ENCODE data around the gene COL4A4.

COL4A4 gene

GRCh38 chr2:227160164-227160563 is 3.8 kb downstream of the COL4A4 start:
- DNase-seq = no peak

- no peak for DNase-seq
Observed at GRCh38 chr2:227154986-227155774, 8.8 kb downstream of the COL4A4 start.

GRCh38 chr2:227153758-227154486 is 10.1 kb downstream of the COL4A4 start:
- DNase-seq = no peak

- DNase-seq = no peak
Observed at GRCh38 chr2:227153307-227153706, 10.7 kb downstream of the COL4A4 start.

GRCh38 chr2:227152093-227152766 is 11.8 kb downstream of the COL4A4 start:
- DNase-seq = no peak

- DNase-seq = no peak
Observed at GRCh38 chr2:227150222-227150936, 13.6 kb downstream of the COL4A4 start.

- DNase-seq = no peak
Observed at GRCh38 chr2:227148106-227148505, 15.9 kb downstream of the COL4A4 start.

GRCh38 chr2:227147023-227147422 is 17.0 kb downstream of the COL4A4 start:
- DNase-seq = no peak

- DNase-seq = no peak
Observed at GRCh38 chr2:227146456-227146855, 17.5 kb downstream of the COL4A4 start.

GRCh38 chr2:227143895-227144294 is 20.1 kb downstream of the COL4A4 start:
- DNase-seq = no peak

- DNase-seq = no peak
Observed at GRCh38 chr2:227141301-227141700, 22.7 kb downstream of the COL4A4 start.

GRCh38 chr2:227134591-227134990 is 29.4 kb downstream of the COL4A4 start:
- DNase-seq = no peak

- DNase-seq = no peak
Observed at GRCh38 chr2:227132986-227133385, 31.0 kb downstream of the COL4A4 start.

- no peak for DNase-seq
Observed at GRCh38 chr2:227130636-227131035, 33.4 kb downstream of the COL4A4 start.

- no peak for DNase-seq
Observed at GRCh38 chr2:227127201-227127600, 36.8 kb downstream of the COL4A4 start.

- DNase-seq = no peak
Observed at GRCh38 chr2:227125506-227125905, 38.5 kb downstream of the COL4A4 start.

GRCh38 chr2:227124811-227125210 is 39.2 kb downstream of the COL4A4 start:
- DNase-seq = no peak

GRCh38 chr2:227123697-227124096 is 40.3 kb downstream of the COL4A4 start:
- no peak for DNase-seq

GRCh38 chr2:227118353-227118752 is 45.7 kb downstream of the COL4A4 start:
- DNase-seq = no peak

GRCh38 chr2:227117852-227118251 is 46.2 kb downstream of the COL4A4 start:
- no peak for DNase-seq

GRCh38 chr2:227117027-227117426 is 47.0 kb downstream of the COL4A4 start:
- DNase-seq = peak; percentile 41

- DNase-seq = peak; percentile 20
Observed at GRCh38 chr2:227115761-227116160, 48.2 kb downstream of the COL4A4 start.

Data from activated CD4-positive, alpha-beta T cell treated with anti-CD3 and anti-CD28 coated beads, Interleukin-2, amount 50 U/mL, for 16 hours (primary cell).